ENCODE data around the gene PKD1.

PKD1 gene

GRCh38 chr16:2090777-2091546 is 44.7 kb downstream of the PKD1 start:
- DNase-seq, result peak; percentile 79
- Histone ChIP-seq H2BK15ac (ENCODE audit: low read depth, poor library complexity, severe bottlenecking) (no peak overlapping the region), H3K23ac (ENCODE audit: low read length in 2 of 2) (no peak overlapping the region), H3K4me1 (ENCODE audit: control insufficient read depth, insufficient read depth, low read depth, low read length) (peaks cover 47% of the 10 kb centered on the region), H3K4ac (ENCODE audit: low read depth in 1 of 2, low read length in 2 of 2) (peak overlapping the region in 1 of 2 experiments; percentile 9), H4K91ac (ENCODE audit: low read length) (peak overlapping the region; percentile 86), H3K27ac (ENCODE audit: low read length, poor library complexity, severe bottlenecking) (no peak overlapping the region), H2BK5ac (ENCODE audit: low read depth, low read length, poor library complexity, severe bottlenecking) (no peak overlapping the region), H4K8ac (ENCODE audit: low read length) (peak overlapping the region; percentile 75), H3K4me2 (ENCODE audit: low read length, poor library complexity, severe bottlenecking) (peak overlapping the region; percentile 54), H2AFZ (ENCODE audit: low read depth, low read length) (no peak overlapping the region), H2AK5ac (ENCODE audit: low read length, severe bottlenecking) (no peak overlapping the region), H3K36me3 (ENCODE audit: control insufficient read depth in 1 of 2, insufficient read depth in 2 of 2, low read depth in 1 of 2, low read length in 2 of 2) (peaks cover 78 to 89% of the 10 kb centered on the region in 2 experiments), H3K9me3 (ENCODE audit: control insufficient read depth, low read length) (no peaks in the 10 kb centered on the region), H3K18ac (ENCODE audit: low read depth in 1 of 2, low read length in 2 of 2) (peak overlapping the region; percentile 50 to 75), H3K4me3 (ENCODE audit: insufficient read depth in 1 of 2, low read depth in 1 of 2, low read length in 2 of 2) (peak overlapping the region in 1 of 2 experiments; percentile 37), H3K79me1 (replicated peaks; ENCODE audit: low read length, poor library complexity, severe bottlenecking) (peaks cover 9% of the 10 kb centered on the region), H2BK12ac (ENCODE audit: low read length in 2 of 2) (no peak overlapping the region), H3K14ac (ENCODE audit: low read length in 2 of 2) (peak overlapping the region in 1 of 2 experiments; percentile 56), H3K27me3 (ENCODE audit: control insufficient read depth in 1 of 2, insufficient read depth in 1 of 2, low read length in 2 of 2) (no peaks in the 10 kb centered on the region), H2BK120ac (ENCODE audit: low read depth, low read length) (peak overlapping the region; percentile 24), H3K9ac (ENCODE audit: low read length) (no peak overlapping the region)
- 43% methylated on average over 48 of the region's 101 CpGs for WGBS

DNA sequence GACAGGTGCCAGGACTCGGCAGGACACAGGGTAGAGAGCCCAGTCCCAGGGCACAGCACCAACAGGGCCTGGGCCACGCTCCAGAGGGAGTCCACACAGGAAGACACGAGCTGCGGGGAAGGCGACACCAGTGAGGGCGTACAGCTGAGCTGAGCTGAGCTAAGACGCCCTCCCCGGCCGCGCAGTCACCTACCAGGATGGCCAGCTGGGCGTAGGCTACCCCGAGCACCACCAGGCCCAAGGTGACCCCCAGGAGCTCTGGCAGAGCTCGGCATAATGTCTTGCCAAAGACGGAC is 45.3 kb downstream of the PKD1 start:
- H3K4me1 ChIP-seq (ENCODE audit: control insufficient read depth, insufficient read depth, low read depth, low read length), result peaks cover 48% of the 10 kb centered on the region
- 96% methylated on average over 14 of the region's 14 CpGs for WGBS
- peaks cover 9% of the 10 kb centered on the region for H3K79me1 ChIP-seq (replicated peaks; ENCODE audit: low read length, poor library complexity, severe bottlenecking)
- H3K36me3 ChIP-seq (ENCODE audit: control insufficient read depth in 1 of 2, insufficient read depth in 2 of 2, low read depth in 1 of 2, low read length in 2 of 2), result peaks cover 75 to 94% of the 10 kb centered on the region in 2 experiments
- H3K4ac ChIP-seq (ENCODE audit: low read depth in 1 of 2, low read length in 2 of 2), result peak overlapping the region in 1 of 2 experiments; percentile 9
- no peak overlapping the region for H3K23ac ChIP-seq (ENCODE audit: low read length in 2 of 2)
- no peak overlapping the region for H3K14ac ChIP-seq (ENCODE audit: low read length in 2 of 2)
- H2AK5ac ChIP-seq (ENCODE audit: low read length, severe bottlenecking), result no peak overlapping the region
- no peak overlapping the region for H2BK15ac ChIP-seq (ENCODE audit: low read depth, poor library complexity, severe bottlenecking)
- no peak overlapping the region for H4K8ac ChIP-seq (ENCODE audit: low read length)
- no peak overlapping the region for H2BK12ac ChIP-seq (ENCODE audit: low read length in 2 of 2)
- H3K9me3 ChIP-seq (ENCODE audit: control insufficient read depth, low read length), result no peaks in the 10 kb centered on the region
- H3K27ac ChIP-seq (ENCODE audit: low read length, poor library complexity, severe bottlenecking), result no peak overlapping the region
- H3K4me2 ChIP-seq (ENCODE audit: low read length, poor library complexity, severe bottlenecking), result no peak overlapping the region
- no peak overlapping the region for H4K91ac ChIP-seq (ENCODE audit: low read length)
- no peak overlapping the region for H3K18ac ChIP-seq (ENCODE audit: low read depth in 1 of 2, low read length in 2 of 2)
- no peak for DNase-seq
- H3K4me3 ChIP-seq (ENCODE audit: insufficient read depth in 1 of 2, low read depth in 1 of 2, low read length in 2 of 2), result no peak overlapping the region
- no peak overlapping the region for H3K9ac ChIP-seq (ENCODE audit: low read length)
- no peaks in the 10 kb centered on the region for H3K27me3 ChIP-seq (ENCODE audit: control insufficient read depth in 1 of 2, insufficient read depth in 1 of 2, low read length in 2 of 2)
- no peak overlapping the region for H2BK5ac ChIP-seq (ENCODE audit: low read depth, low read length, poor library complexity, severe bottlenecking)
- H2AFZ ChIP-seq (ENCODE audit: low read depth, low read length), result no peak overlapping the region
- no peak overlapping the region for H2BK120ac ChIP-seq (ENCODE audit: low read depth, low read length)

DNA sequence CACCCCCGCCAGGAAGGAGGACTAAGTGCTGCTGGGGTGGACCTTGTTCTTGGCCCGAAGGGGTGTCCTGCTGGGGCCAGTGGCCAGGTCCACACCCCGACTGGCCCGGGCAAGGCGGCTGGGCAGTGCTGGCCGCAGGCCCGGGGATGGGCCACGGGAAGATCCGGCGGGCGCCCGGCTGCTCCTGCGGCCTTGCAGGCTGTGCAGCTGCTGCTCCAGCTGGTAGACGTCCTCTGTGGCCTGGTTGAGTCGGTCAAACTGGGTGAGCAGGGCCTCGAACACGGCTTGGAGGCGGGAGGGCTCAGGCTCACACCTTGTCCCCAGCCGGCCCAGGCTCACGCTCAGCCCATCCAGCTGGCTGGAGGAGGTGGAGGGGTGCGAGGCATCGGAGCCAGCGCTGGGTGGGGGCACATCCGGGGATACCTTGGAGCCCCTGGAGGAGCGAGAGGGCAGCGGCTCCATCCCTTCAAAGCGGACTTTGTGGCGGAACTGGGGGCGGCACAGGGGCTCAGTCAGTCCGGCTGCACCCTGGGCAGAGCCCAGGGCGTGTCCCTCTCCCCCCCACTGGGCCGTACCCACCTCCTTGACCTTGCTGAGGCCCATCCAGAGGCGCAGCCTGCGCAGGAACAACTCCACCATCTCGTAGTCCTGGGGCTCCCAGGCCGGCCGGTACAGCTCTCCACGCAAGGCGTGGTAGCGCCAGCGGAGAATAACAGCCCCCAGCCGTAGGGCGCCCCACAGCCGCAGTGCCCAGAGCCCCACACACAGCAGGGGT is 45.8 kb downstream of the PKD1 start:
- WGBS, result 96% methylated on average over 44 of the region's 44 CpGs
- Histone ChIP-seq H3K9ac (ENCODE audit: low read length) (no peak overlapping the region), H3K36me3 (ENCODE audit: control insufficient read depth in 1 of 2, insufficient read depth in 2 of 2, low read depth in 1 of 2, low read length in 2 of 2) (peaks cover 77 to 98% of the 10 kb centered on the region in 2 experiments), H3K4me1 (ENCODE audit: control insufficient read depth, insufficient read depth, low read depth, low read length) (peaks cover 47% of the 10 kb centered on the region), H3K23ac (ENCODE audit: low read length in 2 of 2) (no peak overlapping the region), H4K8ac (ENCODE audit: low read length) (no peak overlapping the region), H2BK120ac (ENCODE audit: low read depth, low read length) (no peak overlapping the region), H2AK5ac (ENCODE audit: low read length, severe bottlenecking) (no peak overlapping the region), H3K4me2 (ENCODE audit: low read length, poor library complexity, severe bottlenecking) (no peak overlapping the region), H3K4me3 (ENCODE audit: insufficient read depth in 1 of 2, low read depth in 1 of 2, low read length in 2 of 2) (no peak overlapping the region), H3K9me3 (ENCODE audit: control insufficient read depth, low read length) (no peaks in the 10 kb centered on the region), H2BK12ac (ENCODE audit: low read length in 2 of 2) (peak overlapping the region in 1 of 2 experiments; percentile 16), H3K27ac (ENCODE audit: low read length, poor library complexity, severe bottlenecking) (no peak overlapping the region), H4K91ac (ENCODE audit: low read length) (no peak overlapping the region), H3K27me3 (ENCODE audit: control insufficient read depth in 1 of 2, insufficient read depth in 1 of 2, low read length in 2 of 2) (no peaks in the 10 kb centered on the region), H3K14ac (ENCODE audit: low read length in 2 of 2) (no peak overlapping the region), H3K18ac (ENCODE audit: low read depth in 1 of 2, low read length in 2 of 2) (no peak overlapping the region), H3K4ac (ENCODE audit: low read depth in 1 of 2, low read length in 2 of 2) (no peak overlapping the region), H2BK5ac (ENCODE audit: low read depth, low read length, poor library complexity, severe bottlenecking) (no peak overlapping the region), H2AFZ (ENCODE audit: low read depth, low read length) (no peak overlapping the region), H3K79me1 (replicated peaks; ENCODE audit: low read length, poor library complexity, severe bottlenecking) (peaks cover 12% of the 10 kb centered on the region), H2BK15ac (ENCODE audit: low read depth, poor library complexity, severe bottlenecking) (no peak overlapping the region)
- DNase-seq, result no peak

- Histone ChIP-seq H3K27ac (ENCODE audit: low read length, poor library complexity, severe bottlenecking) (no peak overlapping the region), H3K9ac (ENCODE audit: low read length) (no peak overlapping the region), H2BK120ac (ENCODE audit: low read depth, low read length) (no peak overlapping the region), H3K4ac (ENCODE audit: low read depth in 1 of 2, low read length in 2 of 2) (no peak overlapping the region), H3K79me1 (replicated peaks; ENCODE audit: low read length, poor library complexity, severe bottlenecking) (peaks cover 10% of the 10 kb centered on the region), H3K23ac (ENCODE audit: low read length in 2 of 2) (no peak overlapping the region), H4K8ac (ENCODE audit: low read length) (no peak overlapping the region), H3K27me3 (ENCODE audit: control insufficient read depth in 1 of 2, insufficient read depth in 1 of 2, low read length in 2 of 2) (no peaks in the 10 kb centered on the region), H3K36me3 (ENCODE audit: control insufficient read depth in 1 of 2, insufficient read depth in 2 of 2, low read depth in 1 of 2, low read length in 2 of 2) (peaks cover 75 to 98% of the 10 kb centered on the region in 2 experiments), H2BK5ac (ENCODE audit: low read depth, low read length, poor library complexity, severe bottlenecking) (no peak overlapping the region), H2AK5ac (ENCODE audit: low read length, severe bottlenecking) (no peak overlapping the region), H2BK15ac (ENCODE audit: low read depth, poor library complexity, severe bottlenecking) (no peak overlapping the region), H3K4me2 (ENCODE audit: low read length, poor library complexity, severe bottlenecking) (no peak overlapping the region), H2AFZ (ENCODE audit: low read depth, low read length) (no peak overlapping the region), H3K18ac (ENCODE audit: low read depth in 1 of 2, low read length in 2 of 2) (no peak overlapping the region), H2BK12ac (ENCODE audit: low read length in 2 of 2) (no peak overlapping the region), H3K4me3 (ENCODE audit: insufficient read depth in 1 of 2, low read depth in 1 of 2, low read length in 2 of 2) (no peak overlapping the region), H3K9me3 (ENCODE audit: control insufficient read depth, low read length) (no peaks in the 10 kb centered on the region), H3K4me1 (ENCODE audit: control insufficient read depth, insufficient read depth, low read depth, low read length) (peaks cover 46% of the 10 kb centered on the region), H3K14ac (ENCODE audit: low read length in 2 of 2) (no peak overlapping the region), H4K91ac (ENCODE audit: low read length) (no peak overlapping the region)
- 93% methylated on average over 20 of the region's 20 CpGs for WGBS
- DNase-seq, result no peak
These were observed 46.8 kb downstream of the PKD1 start for GRCh38 chr16:2088759-2089358.

All from mesenchymal stem cell (in vitro differentiated cells and primary cell).